Activated CD4-positive, CD25-positive, alpha-beta regulatory T cell treated with anti-CD3 and anti-CD28 coated beads, Interleukin-2, amount 50 U/mL, for 16 hours (primary cell): ENCODE results near the gene CTBP2.
"Not testable (repeated sequence)": the region's sequence is repeated elsewhere in the genome, so short reads cannot be mapped to it uniquely, and the experiment has no call there.

Experiments used
- DNase-seq: peaks from one replicate; pipeline ENCODE4 v3.0.0-alpha.2; 2020; ENCODE audit warnings: low read depth, low spot score

The CTBP2 gene

GRCh38 chr10:125064681-125065492 lies 95.5 kb downstream of the CTBP2 start:
- DNase-seq: no peak

- no peak for DNase-seq
Measured at GRCh38 chr10:125063256-125063925, 97.0 kb downstream of the CTBP2 start.

GRCh38 chr10:125062914-125063230 lies 97.5 kb downstream of the CTBP2 start:
- no peak for DNase-seq

GRCh38 chr10:125062227-125062913 lies 98.0 kb downstream of the CTBP2 start:
- no peak for DNase-seq

GRCh38 chr10:125061557-125062226 lies 98.7 kb downstream of the CTBP2 start:
- DNase-seq: no peak

- no peak for DNase-seq
Measured at GRCh38 chr10:125060826-125061556, 99.4 kb downstream of the CTBP2 start.

GRCh38 chr10:125060482-125060825 lies 99.9 kb downstream of the CTBP2 start:
- no peak for DNase-seq

- no peak for DNase-seq
Measured at GRCh38 chr10:125060026-125060425, 100.3 kb downstream of the CTBP2 start.

GRCh38 chr10:125059348-125059747 lies 101.0 kb downstream of the CTBP2 start:
- DNase-seq: not testable (repeated sequence)

GRCh38 chr10:125057158-125058001 lies 103.0 kb downstream of the CTBP2 start:
- no peak for DNase-seq

- DNase-seq: no peak
Measured at GRCh38 chr10:125056161-125057132, 103.9 kb downstream of the CTBP2 start.

GRCh38 chr10:125055446-125055845 lies 104.9 kb downstream of the CTBP2 start:
- DNase-seq: no peak

- DNase-seq: no peak
Measured at GRCh38 chr10:125054669-125055268, 105.6 kb downstream of the CTBP2 start.

- DNase-seq: no peak
Measured at GRCh38 chr10:125054216-125054615, 106.1 kb downstream of the CTBP2 start.

GRCh38 chr10:125052146-125052545 lies 108.2 kb downstream of the CTBP2 start:
- DNase-seq: no peak

- DNase-seq: no peak
Measured at GRCh38 chr10:125050383-125050782, 110.0 kb downstream of the CTBP2 start.

GRCh38 chr10:125049216-125049881 lies 111.0 kb downstream of the CTBP2 start:
- DNase-seq: no peak

GRCh38 chr10:125048094-125048864 lies 112.1 kb downstream of the CTBP2 start:
- peak; percentile 22 for DNase-seq
